DMS153 (cell line): ENCODE data around the gene SCAF1.
"Not testable (repeated sequence)": the region's sequence is repeated elsewhere in the genome, so short reads cannot be mapped to it uniquely, and the experiment has no call there.

ENCODE experiments used
- DNase-seq: peaks from one replicate; lab custom pipeline; 2025; lab: John Stamatoyannopoulos, UW

Gene SCAF1

GRCh38 chr19:49614096-49614833 is 27.7 kb upstream of the SCAF1 start:
- no peak for DNase-seq

DNA sequence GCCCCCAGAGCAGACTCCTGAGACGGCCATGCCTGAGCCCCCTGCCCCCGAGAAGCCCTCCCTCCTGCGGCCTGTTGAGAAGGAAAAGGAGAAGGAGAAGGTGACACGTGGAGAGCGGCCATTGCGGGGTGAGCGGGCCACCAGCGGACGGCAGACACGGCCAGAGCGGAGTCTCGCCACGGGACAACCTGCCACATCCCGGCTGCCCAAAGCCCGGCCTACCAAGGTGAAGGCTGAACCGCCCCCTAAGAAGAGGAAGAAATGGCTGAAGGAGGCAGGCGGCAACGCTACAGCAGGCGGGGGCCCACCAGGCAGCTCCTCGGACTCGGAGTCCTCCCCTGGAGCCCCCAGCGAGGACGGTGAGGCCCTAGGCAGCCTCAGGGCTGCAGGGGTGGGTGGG is 26.1 kb upstream of the SCAF1 start:
- DNase-seq: no peak

- no peak for DNase-seq
Observed at GRCh38 chr19:49616532-49616931, 25.5 kb upstream of the SCAF1 start.

GRCh38 chr19:49616945-49617344 is 25.1 kb upstream of the SCAF1 start:
- no peak for DNase-seq

DNA sequence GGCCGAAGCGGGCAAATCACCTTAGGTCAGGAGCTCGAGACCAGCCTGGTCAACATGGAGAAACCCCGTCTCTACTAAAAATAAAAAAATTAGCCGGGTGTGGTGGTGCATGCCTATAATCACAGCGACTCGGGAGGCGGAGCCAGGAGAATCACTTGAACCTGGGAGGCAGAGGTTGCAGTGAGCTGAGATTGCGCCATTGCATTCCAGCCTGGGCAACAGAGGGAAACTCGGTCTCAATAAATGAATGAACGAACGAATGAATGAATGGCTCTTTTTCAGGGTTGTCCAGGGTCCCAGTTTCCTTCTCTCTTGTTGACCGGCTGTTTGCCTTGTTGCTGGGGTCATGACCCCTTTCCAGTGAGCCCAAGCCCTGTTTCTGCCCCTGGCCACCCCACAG is 24.1 kb upstream of the SCAF1 start:
- DNase-seq: not testable (repeated sequence)

- no peak for DNase-seq
Observed at GRCh38 chr19:49624967-49625910, 16.8 kb upstream of the SCAF1 start.

DNA sequence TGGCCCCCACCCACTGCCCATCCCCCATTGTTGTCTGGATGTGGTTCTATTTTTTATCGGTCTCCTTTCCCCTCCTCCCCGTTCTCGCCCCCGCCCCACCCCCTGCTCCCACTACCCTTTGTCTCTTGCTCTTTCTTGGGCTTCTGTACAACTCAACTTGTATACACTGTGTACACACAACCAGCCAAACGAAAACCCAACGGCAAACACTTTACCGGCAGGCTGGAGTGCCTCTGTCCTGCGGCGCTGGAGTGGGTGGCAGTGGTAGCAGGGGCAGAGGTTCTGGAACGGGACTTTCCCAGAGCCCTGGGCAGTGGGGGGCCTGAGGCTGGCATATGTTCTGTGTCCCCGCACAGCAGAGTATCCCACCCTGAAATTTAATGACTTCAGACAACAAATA is 15.8 kb upstream of the SCAF1 start:
- no peak for DNase-seq

DNA sequence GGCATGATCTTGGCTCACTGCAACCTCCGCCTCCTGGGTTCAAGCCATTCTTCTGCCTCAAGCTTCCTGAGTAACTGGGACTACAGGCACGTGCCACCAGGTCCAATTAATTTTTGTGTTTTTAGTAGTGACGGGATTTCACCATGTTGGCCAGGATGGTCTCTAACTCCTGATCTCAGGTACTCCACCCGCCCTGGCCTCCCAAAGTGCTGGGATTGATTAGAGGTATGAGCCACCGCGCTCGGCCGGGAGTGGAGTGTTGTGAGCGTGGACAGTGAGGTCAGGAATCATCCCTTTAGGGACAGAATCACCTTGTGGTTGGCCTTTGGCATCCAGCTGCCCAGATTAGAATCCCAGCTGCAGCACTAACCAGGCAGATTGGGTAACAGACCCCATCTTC is 12.3 kb upstream of the SCAF1 start:
- no peak for DNase-seq

DNA sequence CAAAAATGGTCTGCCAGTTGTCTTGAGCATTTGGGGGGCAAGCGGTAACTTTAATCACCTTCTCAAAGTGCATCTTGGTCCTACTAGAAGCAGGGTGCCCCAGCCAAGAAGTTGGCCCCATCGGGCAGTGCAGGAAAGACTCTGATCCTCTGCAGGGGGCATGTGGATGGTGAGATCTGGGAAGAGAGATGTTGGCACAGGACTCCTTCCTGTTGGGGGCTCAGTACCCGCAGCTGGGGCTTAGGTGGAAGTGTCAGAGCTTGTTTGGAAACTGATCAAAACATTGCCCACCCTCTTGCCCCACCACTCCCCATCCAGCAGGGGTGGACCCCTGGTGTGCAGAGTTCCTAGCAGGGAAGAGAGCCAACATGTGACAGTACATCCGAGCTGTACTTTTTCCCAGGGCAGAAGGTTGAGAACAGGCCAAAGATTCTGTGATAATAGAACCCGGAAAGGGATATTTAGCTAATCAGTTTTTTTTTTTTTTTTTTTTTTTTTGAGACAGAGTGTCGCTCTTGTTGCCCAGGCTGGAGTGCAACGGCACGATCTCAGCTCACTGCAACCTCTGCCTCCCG is 10.9 kb upstream of the SCAF1 start:
- no peak for DNase-seq

DNA sequence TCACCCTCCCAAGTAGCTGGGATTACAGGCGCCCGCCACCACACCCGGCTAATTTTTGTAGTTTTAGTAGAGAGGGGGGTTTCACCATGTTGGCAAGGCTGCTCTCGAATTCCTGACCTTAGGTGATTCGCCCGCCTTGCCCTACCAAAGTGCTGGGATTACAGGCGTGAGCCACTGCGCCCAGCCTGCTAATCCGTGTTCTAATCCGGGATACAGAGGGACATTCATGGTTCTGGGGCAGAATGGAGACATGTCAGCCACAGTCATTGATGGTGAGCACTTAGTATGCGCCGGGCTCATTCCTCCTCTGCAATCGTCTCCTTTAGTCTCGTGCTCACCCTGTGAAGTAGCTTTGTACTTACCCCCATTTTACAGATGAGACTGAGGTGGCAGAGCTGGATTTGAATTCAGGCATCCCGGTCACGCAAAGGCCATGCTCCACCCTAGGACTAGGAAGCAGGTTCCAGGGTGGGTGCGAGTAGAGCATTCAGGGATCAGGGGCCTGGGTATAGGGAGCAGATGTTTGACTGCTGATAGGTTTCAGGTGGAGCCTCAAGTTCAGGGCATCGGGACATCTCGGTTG is 10.3 kb upstream of the SCAF1 start:
- DNase-seq: no peak

GRCh38 chr19:49632576-49632975 is 9.4 kb upstream of the SCAF1 start:
- DNase-seq: no peak

DNA sequence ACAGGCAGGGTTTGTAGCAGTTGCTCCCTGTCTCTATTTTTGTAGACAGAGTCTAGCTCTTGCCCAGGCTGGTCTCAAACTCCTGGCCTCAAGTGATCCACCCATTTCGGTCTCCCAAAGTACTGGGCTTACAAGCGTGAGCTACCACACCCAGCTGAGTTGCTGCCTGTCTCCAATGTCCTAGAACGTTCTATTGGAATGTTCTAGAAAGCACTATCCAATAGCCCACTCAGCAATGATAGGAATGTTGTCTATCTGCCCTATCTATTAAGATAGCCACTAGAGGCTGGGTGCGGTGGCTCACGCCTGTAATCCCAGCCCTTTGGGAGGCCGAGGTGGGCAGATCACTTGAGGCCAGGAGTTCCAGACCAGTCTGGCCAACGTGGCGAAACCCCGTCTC is 8.7 kb upstream of the SCAF1 start:
- DNase-seq: not testable (repeated sequence)

DNA sequence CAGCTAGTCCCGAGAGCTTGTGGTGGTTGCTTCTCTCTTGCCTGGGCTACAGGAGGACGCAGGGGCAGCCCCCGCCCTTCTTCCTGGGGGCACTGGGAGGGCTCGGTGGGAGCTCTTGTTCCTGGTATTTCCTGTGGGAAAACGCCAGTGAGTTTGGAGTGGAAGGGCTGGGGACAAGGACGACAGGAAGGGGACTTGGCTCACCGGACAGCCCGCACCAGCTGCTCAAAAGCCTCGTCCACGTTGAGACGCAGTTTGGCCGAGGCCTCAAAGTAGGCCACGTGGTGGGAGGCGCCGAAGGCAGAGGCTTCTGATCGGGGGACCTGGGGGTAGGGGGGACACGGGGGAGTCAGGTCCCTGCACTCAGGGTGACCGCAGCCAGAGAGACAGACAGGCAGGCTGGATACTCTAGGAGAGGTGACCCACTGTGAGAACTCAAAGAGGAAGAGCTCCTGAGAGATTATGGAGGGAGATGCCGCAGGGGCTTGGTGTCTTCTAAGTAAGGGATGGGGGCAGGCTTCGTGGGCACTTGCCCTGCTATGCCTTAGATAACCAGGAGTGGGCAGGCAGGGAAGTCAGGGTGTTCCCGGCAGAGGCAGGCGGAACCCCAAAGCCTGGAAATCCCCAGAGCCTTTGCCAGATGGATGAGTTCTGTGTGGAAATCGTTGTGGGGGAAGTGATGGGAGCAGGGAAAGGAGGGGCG is 6.3 kb upstream of the SCAF1 start:
- DNase-seq: no peak

- DNase-seq: no peak
Observed at GRCh38 chr19:49636233-49636932, 5.6 kb upstream of the SCAF1 start.

DNA sequence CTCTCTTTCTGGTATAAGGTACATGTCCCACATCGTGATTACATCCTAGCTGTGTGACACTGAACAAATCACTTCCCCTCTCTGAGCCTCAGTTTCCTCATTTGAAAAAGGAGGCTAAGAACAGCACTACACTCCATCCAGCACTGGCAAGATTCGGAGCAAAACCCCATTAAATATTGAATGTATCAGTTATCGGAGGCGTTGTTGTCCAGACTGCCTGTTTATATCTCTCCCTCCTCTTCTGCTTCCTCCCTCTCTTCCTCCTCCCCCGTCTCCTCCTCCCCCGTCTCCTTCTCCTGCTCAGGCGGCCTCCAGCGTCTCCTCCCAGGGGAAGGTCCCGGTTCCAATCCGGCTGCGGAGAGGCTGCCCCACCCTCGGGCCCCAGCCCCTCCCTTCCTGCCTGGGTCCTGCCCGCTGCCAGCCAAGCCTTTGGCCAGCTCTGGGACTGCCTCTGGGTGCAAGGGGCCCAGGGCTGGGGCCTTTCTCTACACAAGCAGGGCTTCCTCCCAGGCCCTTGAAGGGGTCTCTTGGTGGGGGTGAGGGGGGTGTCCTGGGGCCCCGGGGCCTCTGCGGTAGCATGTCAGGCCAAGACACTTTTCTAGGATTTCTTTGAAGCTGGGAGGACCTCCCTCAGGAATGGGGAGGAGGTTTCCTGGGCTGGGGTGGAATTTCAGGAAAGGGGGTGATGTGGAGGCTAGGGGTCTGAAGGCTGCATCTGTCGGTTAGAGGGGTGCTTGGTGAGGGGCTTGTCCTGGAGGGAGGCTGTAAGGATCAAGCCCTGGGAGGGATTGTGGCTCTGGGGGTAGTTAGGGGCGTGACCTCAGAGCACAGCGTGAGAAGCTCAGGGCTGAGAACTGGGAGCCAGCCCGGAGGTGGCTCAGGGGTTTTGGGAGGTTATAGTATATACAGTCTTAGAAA is 3.9 kb upstream of the SCAF1 start:
- DNase-seq: no peak

- DNase-seq: no peak
Observed at GRCh38 chr19:49639401-49640112, 2.5 kb upstream of the SCAF1 start.

GRCh38 chr19:49640113-49640898 is 1.7 kb upstream of the SCAF1 start, which contains the start of gene RRAS:
Gene RRAS, minus strand, starts transcription at chr19:49640143. Its CDS starts 45 bp downstream, at chr19:49640098.
- DNase-seq: peak; percentile 99

DNA sequence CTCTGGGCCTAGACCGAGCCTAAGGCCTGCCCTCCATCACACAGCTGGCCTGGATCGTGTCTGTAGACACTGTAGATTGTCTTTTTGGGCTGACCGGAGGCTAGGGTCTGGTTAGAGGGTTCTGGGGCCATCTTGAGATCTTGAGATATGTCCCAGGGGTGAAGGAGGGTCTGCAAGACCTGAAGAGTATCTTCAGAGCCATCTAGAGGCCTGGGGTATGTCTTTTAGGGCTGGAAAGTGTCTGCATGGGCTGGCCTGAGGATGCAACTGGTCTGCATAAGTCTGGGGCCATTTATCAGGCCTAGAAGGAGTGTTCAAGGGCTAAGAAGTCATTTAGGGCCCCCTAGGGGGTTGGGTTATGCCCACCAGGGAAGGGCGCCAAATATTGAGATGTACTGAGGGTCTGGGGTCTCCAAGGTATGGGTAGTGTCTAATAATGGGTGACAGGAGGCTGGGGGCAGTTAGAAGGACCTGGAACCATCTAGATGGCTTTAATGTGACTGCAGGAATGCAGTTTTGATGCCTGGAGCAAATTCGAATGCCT is 555 bp downstream of the SCAF1 start:
- DNase-seq: no peak
